Prostate gland (tissue), 2 donors: ENCODE data around the gene SPPL3.

Experiments used
- POLR2A ChIP-seq: fragments of 450-650 bp; IDR thresholded peaks from one replicate; pipeline ENCODE4 v1.6.1; 2016; ENCODE audit warnings: antibody characterized with exemption, mild to moderate bottlenecking
- POLR2AphosphoS5 ChIP-seq: sonication (generic); formaldehyde crosslinking; IDR thresholded peaks from one replicate; pipeline ENCODE4 v1.6.1; 2017; ENCODE audit warnings: antibody characterized with exemption
- TF ChIP-seq, protein P1 (sequence below), 4 experiments: fragments of 200-600 bp in 2 of 4; fragments of 450-650 bp in 2 of 4; sonication (generic) in 2 of 4; IDR thresholded peaks; 1 replicate in 3 of 4; 2 replicates in 1 of 4; pipeline ENCODE4 v1.5.1; 2016 to 2019; ENCODE audit warnings: antibody characterized with exemption in 4 of 4, mild to moderate bottlenecking in 2 of 4, moderate library complexity in 2 of 4

DNA sequence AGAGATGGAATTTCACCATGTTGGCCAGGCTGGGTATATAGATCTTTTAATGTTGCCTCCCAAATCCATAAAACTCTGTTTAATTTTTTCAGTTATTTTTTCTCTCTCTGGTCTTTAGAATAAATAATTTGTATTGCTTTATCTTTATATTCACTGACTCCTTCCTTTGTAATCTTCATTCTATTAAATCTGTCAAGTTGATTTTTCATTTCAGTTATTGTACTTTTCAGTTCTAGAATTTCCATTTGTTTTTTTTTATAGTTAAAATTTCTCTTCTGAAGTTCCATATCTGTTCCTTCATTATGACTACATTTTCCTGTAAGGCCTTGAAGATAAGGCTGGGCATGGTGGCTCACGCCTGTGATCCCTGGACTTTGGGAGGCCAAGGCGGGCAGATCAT, 13.6 kb upstream of the SPPL3 start:
- TF ChIP-seq, protein P1, sequence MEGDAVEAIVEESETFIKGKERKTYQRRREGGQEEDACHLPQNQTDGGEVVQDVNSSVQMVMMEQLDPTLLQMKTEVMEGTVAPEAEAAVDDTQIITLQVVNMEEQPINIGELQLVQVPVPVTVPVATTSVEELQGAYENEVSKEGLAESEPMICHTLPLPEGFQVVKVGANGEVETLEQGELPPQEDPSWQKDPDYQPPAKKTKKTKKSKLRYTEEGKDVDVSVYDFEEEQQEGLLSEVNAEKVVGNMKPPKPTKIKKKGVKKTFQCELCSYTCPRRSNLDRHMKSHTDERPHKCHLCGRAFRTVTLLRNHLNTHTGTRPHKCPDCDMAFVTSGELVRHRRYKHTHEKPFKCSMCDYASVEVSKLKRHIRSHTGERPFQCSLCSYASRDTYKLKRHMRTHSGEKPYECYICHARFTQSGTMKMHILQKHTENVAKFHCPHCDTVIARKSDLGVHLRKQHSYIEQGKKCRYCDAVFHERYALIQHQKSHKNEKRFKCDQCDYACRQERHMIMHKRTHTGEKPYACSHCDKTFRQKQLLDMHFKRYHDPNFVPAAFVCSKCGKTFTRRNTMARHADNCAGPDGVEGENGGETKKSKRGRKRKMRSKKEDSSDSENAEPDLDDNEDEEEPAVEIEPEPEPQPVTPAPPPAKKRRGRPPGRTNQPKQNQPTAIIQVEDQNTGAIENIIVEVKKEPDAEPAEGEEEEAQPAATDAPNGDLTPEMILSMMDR (IDR thresholded peaks at IDR 0.05) = no peak
- TF ChIP-seq POLR2A = no peak
- TF ChIP-seq POLR2AphosphoS5 = no peak
